MG63 (cell line): Measurements from ENCODE around the gene PTPRCAP. TPM values are rescaled to one million over a fixed set of nuclear protein-coding genes. Genes with fewer than 3 reads are reported as not detected.

ENCODE experiments used
- DNase-seq: peaks from one replicate; pipeline ENCODE4 v3.0.0-alpha.2; 2020
- H3K27me3 ChIP-seq: fragments of 250-450 bp; sonication (Bioruptor Pico); 2 replicates; pipeline ENCODE4 v1.5.1; 2020; ENCODE audit warnings: mild to moderate bottlenecking, moderate library complexity
- H3K36me3 ChIP-seq: fragments of 250-450 bp; sonication (Bioruptor Pico); 2 replicates; pipeline ENCODE4 v1.5.1; 2020; ENCODE audit warnings: mild to moderate bottlenecking, moderate library complexity
- H3K4me3 ChIP-seq: fragments of 250-450 bp; sonication (Bioruptor Pico); 2 replicates; pipeline ENCODE4 v1.5.1; 2020; ENCODE audit warnings: mild to moderate bottlenecking, moderate library complexity
- H3K9me3 ChIP-seq: fragments of 250-450 bp; sonication (Bioruptor Pico); 2 replicates; pipeline ENCODE4 v1.5.1; 2020; ENCODE audit warnings: mild to moderate bottlenecking, moderate library complexity
- total RNA-seq: library from RNA; depleted of rRNA; stranded (reverse); fragments of >200 nt; shearing (Covaris generic); gene quantifications from 2 replicates; pipeline ENCODE4 v1.2.3, GENCODE V29; 2014; ENCODE audit warnings: low replicate concordance

PTPRCAP gene
- total RNA-seq, 1 experiment from 2014 or later, result not detected

GRCh38 chr11:67450796-67451657 lies 13.5 kb upstream of the PTPRCAP start:
- H3K4me3 ChIP-seq, result no peak overlapping the region
- no peaks in the 10 kb centered on the region for H3K36me3 ChIP-seq
- DNase-seq, result no peak

GRCh38 chr11:67449116-67449844 lies 11.8 kb upstream of the PTPRCAP start:
- DNase-seq, result no peak
- Histone ChIP-seq H3K4me3 (no peak overlapping the region), H3K27me3 (no peaks in the 10 kb centered on the region), H3K9me3 (no peaks in the 10 kb centered on the region), H3K36me3 (no peaks in the 10 kb centered on the region)

More at GRCh38 chr11:67450796-67451657, 13.5 kb upstream of the PTPRCAP start:
- no peaks in the 10 kb centered on the region for H3K27me3 ChIP-seq
- H3K9me3 ChIP-seq, result no peaks in the 10 kb centered on the region

- no peaks in the 10 kb centered on the region for H3K27me3 ChIP-seq
- no peaks in the 10 kb centered on the region for H3K36me3 ChIP-seq
- DNase-seq, result no peak
- H3K9me3 ChIP-seq, result no peaks in the 10 kb centered on the region
- H3K4me3 ChIP-seq, result no peak overlapping the region
These were observed 10.7 kb upstream of the PTPRCAP start for GRCh38 chr11:67448220-67448609.

- no peak overlapping the region for H3K4me3 ChIP-seq
- H3K36me3 ChIP-seq, result peaks cover 3% of the 10 kb centered on the region; the same call in 1 of the 2 replicates
- no peak for DNase-seq
- H3K9me3 ChIP-seq, result no peaks in the 10 kb centered on the region
- H3K27me3 ChIP-seq, result no peaks in the 10 kb centered on the region
These were observed 8.0 kb upstream of the PTPRCAP start for GRCh38 chr11:67445515-67445914.

- no peak for DNase-seq
- no peaks in the 10 kb centered on the region for H3K27me3 ChIP-seq
- H3K4me3 ChIP-seq, result peak overlapping the region; percentile 67
- peaks cover 13% of the 10 kb centered on the region for H3K36me3 ChIP-seq
- H3K9me3 ChIP-seq, result no peaks in the 10 kb centered on the region
These were observed 5.3 kb upstream of the PTPRCAP start for GRCh38 chr11:67442504-67443404.

- Histone ChIP-seq H3K9me3 (no peaks in the 10 kb centered on the region), H3K27me3 (no peaks in the 10 kb centered on the region), H3K4me3 (no peak overlapping the region), H3K36me3 (peaks cover 14% of the 10 kb centered on the region)
- DNase-seq, result no peak
These were observed 4.4 kb upstream of the PTPRCAP start for GRCh38 chr11:67441731-67442351.

GRCh38 chr11:67441098-67441563 lies 3.6 kb upstream of the PTPRCAP start:
- DNase-seq, result no peak
- no peaks in the 10 kb centered on the region for H3K27me3 ChIP-seq

GRCh38 chr11:67440229-67441097 lies 3.0 kb upstream of the PTPRCAP start:
- Histone ChIP-seq H3K36me3 (peaks cover 14% of the 10 kb centered on the region), H3K4me3 (no peak overlapping the region)
- no peak for DNase-seq

More at GRCh38 chr11:67441098-67441563, 3.6 kb upstream of the PTPRCAP start:
- Histone ChIP-seq H3K9me3 (no peaks in the 10 kb centered on the region), H3K36me3 (peaks cover 14% of the 10 kb centered on the region), H3K4me3 (no peak overlapping the region)

GRCh38 chr11:67439321-67440228 lies 2.1 kb upstream of the PTPRCAP start:
- H3K36me3 ChIP-seq, result peaks cover 22% of the 10 kb centered on the region
- peak; percentile 52 for DNase-seq
- H3K9me3 ChIP-seq, result no peaks in the 10 kb centered on the region
- H3K27me3 ChIP-seq, result no peaks in the 10 kb centered on the region
- no peak overlapping the region for H3K4me3 ChIP-seq

More at GRCh38 chr11:67440229-67441097, 3.0 kb upstream of the PTPRCAP start:
- Histone ChIP-seq H3K9me3 (no peaks in the 10 kb centered on the region), H3K27me3 (no peaks in the 10 kb centered on the region)

- Histone ChIP-seq H3K36me3 (peaks cover 30% of the 10 kb centered on the region), H3K9me3 (no peaks in the 10 kb centered on the region), H3K27me3 (no peaks in the 10 kb centered on the region), H3K4me3 (no peak overlapping the region)
- DNase-seq, result no peak
These were observed 848 bp upstream of the PTPRCAP start for GRCh38 chr11:67438158-67438902.

GRCh38 chr11:67437809-67438157 lies 301 bp upstream of the PTPRCAP start:
- no peak overlapping the region for H3K4me3 ChIP-seq
- DNase-seq, result no peak
- no peaks in the 10 kb centered on the region for H3K27me3 ChIP-seq
- no peaks in the 10 kb centered on the region for H3K9me3 ChIP-seq
- H3K36me3 ChIP-seq, result peaks cover 31% of the 10 kb centered on the region

GRCh38 chr11:67436459-67437081 lies 912 bp downstream of the PTPRCAP start:
- Histone ChIP-seq H3K9me3 (no peaks in the 10 kb centered on the region), H3K4me3 (no peak overlapping the region), H3K36me3 (peaks cover 38% of the 10 kb centered on the region), H3K27me3 (no peaks in the 10 kb centered on the region)
- DNase-seq, result no peak

GRCh38 chr11:67435727-67436458 lies 1.6 kb downstream of the PTPRCAP start:
- Histone ChIP-seq H3K36me3 (peaks cover 40% of the 10 kb centered on the region), H3K9me3 (no peaks in the 10 kb centered on the region), H3K27me3 (no peaks in the 10 kb centered on the region), H3K4me3 (no peak overlapping the region)
- DNase-seq, result no peak
